Measurements from ENCODE around the gene CCNY. TPM values are rescaled to one million over a fixed set of nuclear protein-coding genes. Genes with fewer than 3 reads are reported as not detected.
"Not testable (repeated sequence)": the region's sequence is repeated elsewhere in the genome, so short reads cannot be mapped to it uniquely, and the experiment has no call there.

Gene CCNY
- total RNA-seq, 3 donors from 2014 or later = 28.7 to 41.0 (median 36.1) TPM

- peak overlapping the region in 1 of 2 donors; percentile 40 for H3K27ac ChIP-seq
- intact Hi-C loops (cut with DNase I; ENCODE audit: low total_unique reads) = no loop called here
Measured at GRCh38 chr10:35517431-35518181, 181.3 kb downstream of the CCNY start.

DNA sequence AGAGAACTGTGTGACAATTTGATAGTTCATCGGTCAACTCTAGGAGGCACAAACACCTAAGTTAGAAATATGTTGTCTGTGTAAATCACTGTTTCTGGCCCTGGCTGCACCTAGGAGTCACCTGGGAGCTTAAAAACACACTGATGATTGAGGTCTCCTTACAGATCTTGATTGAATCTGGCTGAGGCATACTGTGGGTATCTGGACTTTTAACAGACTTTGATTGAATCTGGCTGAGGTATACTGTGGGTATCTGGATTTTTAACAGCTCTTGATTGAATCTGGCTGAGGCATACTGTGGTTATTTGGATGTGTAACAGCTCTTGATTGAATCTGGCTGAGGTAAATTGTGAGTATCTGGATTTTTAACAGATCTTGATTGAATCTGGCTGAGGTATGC lies 181.9 kb downstream of the CCNY start:
- H3K4me1 ChIP-seq; H3K27me3 ChIP-seq; DNase-seq (ENCODE audit: low spot score in 2 of 2); H3K4me3 ChIP-seq; intact Hi-C loops (cut with DNase I; ENCODE audit: low total_unique reads); H3K9me3 ChIP-seq; H3K36me3 ChIP-seq: not testable (repeated sequence)
- peak overlapping the region in 1 of 2 donors; percentile 5 for H3K27ac ChIP-seq

More at GRCh38 chr10:35517431-35518181, 181.3 kb downstream of the CCNY start:
- Histone ChIP-seq H3K36me3 (no peaks in the 10 kb centered on the region), H3K4me1 (no peaks in the 10 kb centered on the region), H3K27me3 (no peaks in the 10 kb centered on the region), H3K9me3 (no peaks in the 10 kb centered on the region), H3K4me3 (no peak overlapping the region)
- no peak for TF ChIP-seq POLR2A (IDR thresholded peaks at IDR 0.05)
- TF ChIP-seq, protein P1, sequence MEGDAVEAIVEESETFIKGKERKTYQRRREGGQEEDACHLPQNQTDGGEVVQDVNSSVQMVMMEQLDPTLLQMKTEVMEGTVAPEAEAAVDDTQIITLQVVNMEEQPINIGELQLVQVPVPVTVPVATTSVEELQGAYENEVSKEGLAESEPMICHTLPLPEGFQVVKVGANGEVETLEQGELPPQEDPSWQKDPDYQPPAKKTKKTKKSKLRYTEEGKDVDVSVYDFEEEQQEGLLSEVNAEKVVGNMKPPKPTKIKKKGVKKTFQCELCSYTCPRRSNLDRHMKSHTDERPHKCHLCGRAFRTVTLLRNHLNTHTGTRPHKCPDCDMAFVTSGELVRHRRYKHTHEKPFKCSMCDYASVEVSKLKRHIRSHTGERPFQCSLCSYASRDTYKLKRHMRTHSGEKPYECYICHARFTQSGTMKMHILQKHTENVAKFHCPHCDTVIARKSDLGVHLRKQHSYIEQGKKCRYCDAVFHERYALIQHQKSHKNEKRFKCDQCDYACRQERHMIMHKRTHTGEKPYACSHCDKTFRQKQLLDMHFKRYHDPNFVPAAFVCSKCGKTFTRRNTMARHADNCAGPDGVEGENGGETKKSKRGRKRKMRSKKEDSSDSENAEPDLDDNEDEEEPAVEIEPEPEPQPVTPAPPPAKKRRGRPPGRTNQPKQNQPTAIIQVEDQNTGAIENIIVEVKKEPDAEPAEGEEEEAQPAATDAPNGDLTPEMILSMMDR (IDR thresholded peaks at IDR 0.05) = no peak
- TF ChIP-seq POLR2AphosphoS5 (IDR thresholded peaks at IDR 0.05) = no peak
- DNase-seq (ENCODE audit: low spot score in 2 of 2) = no peak

GRCh38 chr10:35520996-35521395 lies 184.7 kb downstream of the CCNY start:
- no peak for TF ChIP-seq POLR2AphosphoS5 (IDR thresholded peaks at IDR 0.05)
- no peak for TF ChIP-seq POLR2A (IDR thresholded peaks at IDR 0.05)
- TF ChIP-seq, protein P1 (IDR thresholded peaks at IDR 0.05) = no peak
- DNase-seq (ENCODE audit: low spot score in 2 of 2) = no peak
- Histone ChIP-seq H3K9me3 (no peaks in the 10 kb centered on the region), H3K4me3 (no peak overlapping the region), H3K27me3 (no peaks in the 10 kb centered on the region), H3K36me3 (no peaks in the 10 kb centered on the region), H3K4me1 (no peaks in the 10 kb centered on the region), H3K27ac (no peak overlapping the region)
- intact Hi-C loops (cut with DNase I; ENCODE audit: low total_unique reads) = no loop called here

DNA sequence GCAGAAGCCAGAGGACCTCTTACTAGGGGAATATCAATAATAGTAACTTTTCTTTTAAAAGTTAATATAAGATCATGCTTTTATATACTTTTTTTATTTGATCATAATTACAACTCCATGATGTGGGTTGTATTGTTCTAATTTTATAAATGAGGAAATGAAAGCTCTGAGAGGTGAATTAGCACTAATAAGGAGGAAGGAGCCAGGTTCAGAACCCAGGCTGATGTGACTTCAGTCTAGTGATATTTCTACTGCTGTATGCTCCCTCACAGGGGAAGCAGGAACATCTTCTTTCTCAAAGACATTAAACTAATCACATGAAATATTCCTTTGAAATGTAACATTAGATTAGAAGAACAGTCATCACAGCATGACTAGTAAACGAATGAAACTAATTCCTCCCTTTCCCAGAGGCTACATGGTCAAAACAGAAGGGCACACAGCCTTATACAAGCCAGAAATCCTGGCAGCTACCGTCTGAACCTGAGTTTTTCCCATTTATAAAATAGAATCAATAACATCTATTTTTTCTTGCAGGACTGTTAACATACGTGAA lies 187.4 kb downstream of the CCNY start:
- H3K36me3 ChIP-seq = no peaks in the 10 kb centered on the region
- H3K4me3 ChIP-seq = no peak overlapping the region
- no peak for DNase-seq (ENCODE audit: low spot score in 2 of 2)
- no peak overlapping the region for H3K27ac ChIP-seq
- TF ChIP-seq, protein P1 (IDR thresholded peaks at IDR 0.05) = no peak
- TF ChIP-seq POLR2A (IDR thresholded peaks at IDR 0.05) (no peak), POLR2AphosphoS5 (IDR thresholded peaks at IDR 0.05) (no peak)
- intact Hi-C loops (cut with DNase I; ENCODE audit: low total_unique reads) = no loop called here
- no peaks in the 10 kb centered on the region for H3K9me3 ChIP-seq
- no peaks in the 10 kb centered on the region for H3K27me3 ChIP-seq
- no peaks in the 10 kb centered on the region for H3K4me1 ChIP-seq

DNA sequence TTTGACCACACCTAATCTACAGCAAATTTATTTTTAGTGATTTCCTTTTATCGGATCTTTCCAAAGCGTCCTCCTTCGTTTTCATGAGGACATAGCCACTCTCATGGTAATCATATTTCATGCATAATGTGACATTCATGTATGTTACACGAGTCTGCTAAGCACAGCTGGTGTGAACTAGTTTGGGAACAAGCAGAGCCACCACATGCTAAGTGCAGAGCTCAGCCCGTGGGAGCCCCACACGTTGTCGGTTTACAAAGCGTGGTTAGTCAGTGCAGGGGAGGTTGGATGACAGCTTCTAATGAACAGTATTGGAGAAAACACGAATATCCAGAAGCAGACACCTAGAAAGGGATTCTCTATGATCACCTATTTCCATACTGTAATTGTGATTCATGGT lies 190.4 kb downstream of the CCNY start:
- H3K4me3 ChIP-seq = no peak overlapping the region
- intact Hi-C loops (cut with DNase I; ENCODE audit: low total_unique reads) = no loop called here
- no peak for DNase-seq (ENCODE audit: low spot score in 2 of 2)
- H3K36me3 ChIP-seq = no peaks in the 10 kb centered on the region
- H3K27ac ChIP-seq = no peak overlapping the region
- H3K9me3 ChIP-seq = no peaks in the 10 kb centered on the region
- H3K4me1 ChIP-seq = no peaks in the 10 kb centered on the region
- TF ChIP-seq POLR2A (IDR thresholded peaks at IDR 0.05) (no peak), POLR2AphosphoS5 (IDR thresholded peaks at IDR 0.05) (no peak)
- TF ChIP-seq, protein P1 (IDR thresholded peaks at IDR 0.05) = no peak
- H3K27me3 ChIP-seq = no peaks in the 10 kb centered on the region
